GM19395 (cell line): ENCODE results near the gene ARHGEF2.
"Not testable (repeated sequence)": the region's sequence is repeated elsewhere in the genome, so short reads cannot be mapped to it uniquely, and the experiment has no call there.

Experiments
- ATAC-seq: cut with Tn5 transposase; IDR thresholded peaks from one replicate; pipeline ENCODE4 v1.9.1; 2021; ENCODE audit warnings: mild to moderate bottlenecking, moderate library complexity; ENCODE audit not compliant: unreplicated experiment

The ARHGEF2 gene

DNA sequence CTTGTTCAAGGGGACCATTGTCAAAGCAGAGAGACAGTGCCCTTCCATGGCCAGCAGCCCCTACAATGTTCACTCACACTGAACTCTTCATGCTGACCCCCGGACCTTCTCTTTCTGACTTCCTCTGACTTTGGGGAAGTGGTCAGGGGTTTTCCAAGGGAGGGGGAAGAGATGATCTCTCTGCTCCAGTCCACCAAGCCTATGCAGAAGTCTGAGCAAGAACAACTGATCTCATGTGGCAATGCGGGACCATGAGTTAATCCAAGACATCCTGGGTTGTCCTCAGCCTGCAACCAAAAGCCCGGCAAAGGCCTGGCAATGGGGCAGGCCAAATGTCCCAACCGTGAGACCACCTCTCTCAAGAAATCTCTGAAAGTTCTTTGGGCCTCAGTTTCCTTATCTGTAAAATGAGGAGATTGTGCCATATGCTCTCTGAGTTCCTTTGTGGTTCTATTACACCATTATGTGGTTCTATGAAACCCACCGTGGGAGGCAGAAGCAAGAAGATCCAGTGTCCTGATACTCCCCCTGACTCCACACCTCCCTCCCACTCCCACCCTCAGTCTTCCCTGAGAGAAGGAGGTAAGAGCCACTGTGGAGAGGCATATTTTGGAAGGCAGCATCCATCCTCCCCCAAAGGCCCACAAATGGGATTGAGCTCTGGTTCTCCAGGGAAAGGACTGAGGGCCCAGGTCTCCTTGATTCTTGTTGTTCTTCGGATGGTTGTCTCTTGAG lies 11.8 kb upstream of the ARHGEF2 start:
- ATAC-seq, result no peak

DNA sequence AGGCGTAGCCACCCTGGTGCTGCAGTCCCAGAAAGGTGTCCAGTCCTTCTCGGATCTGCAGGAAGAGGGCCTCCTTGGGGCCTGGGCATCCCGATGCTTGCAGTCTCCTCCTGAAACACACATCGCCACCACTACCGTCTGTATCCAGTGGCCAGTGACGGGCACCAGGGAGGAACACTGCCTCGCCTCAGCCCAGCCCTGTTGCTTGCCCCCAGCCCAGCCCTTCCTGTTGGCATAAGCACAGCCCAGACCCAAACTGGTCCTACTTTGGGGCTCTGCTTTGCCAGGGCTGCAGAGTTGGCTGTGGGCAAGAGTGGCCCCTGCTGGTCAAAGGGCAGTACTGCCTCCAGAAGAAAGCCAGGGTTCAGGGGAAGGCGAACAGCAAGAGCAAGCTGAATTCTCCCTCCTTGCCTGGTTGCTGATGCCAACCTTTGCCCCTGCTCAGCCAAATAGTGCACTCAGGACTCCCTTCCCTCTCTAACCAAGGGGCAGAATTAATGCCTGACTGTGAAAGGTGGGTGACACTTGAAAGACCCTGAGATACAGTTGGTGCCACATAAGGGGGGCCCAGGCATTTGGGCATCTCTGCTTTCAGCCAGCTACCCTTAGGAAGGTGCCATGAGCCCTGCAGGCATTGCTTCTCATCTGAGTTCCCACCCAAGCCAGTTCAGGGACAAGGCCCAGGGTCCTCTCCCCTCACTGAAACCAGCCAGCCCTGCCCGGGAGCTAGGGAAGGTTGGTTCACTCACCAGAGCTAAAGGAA lies 11.1 kb upstream of the ARHGEF2 start:
- ATAC-seq, result no peak

DNA sequence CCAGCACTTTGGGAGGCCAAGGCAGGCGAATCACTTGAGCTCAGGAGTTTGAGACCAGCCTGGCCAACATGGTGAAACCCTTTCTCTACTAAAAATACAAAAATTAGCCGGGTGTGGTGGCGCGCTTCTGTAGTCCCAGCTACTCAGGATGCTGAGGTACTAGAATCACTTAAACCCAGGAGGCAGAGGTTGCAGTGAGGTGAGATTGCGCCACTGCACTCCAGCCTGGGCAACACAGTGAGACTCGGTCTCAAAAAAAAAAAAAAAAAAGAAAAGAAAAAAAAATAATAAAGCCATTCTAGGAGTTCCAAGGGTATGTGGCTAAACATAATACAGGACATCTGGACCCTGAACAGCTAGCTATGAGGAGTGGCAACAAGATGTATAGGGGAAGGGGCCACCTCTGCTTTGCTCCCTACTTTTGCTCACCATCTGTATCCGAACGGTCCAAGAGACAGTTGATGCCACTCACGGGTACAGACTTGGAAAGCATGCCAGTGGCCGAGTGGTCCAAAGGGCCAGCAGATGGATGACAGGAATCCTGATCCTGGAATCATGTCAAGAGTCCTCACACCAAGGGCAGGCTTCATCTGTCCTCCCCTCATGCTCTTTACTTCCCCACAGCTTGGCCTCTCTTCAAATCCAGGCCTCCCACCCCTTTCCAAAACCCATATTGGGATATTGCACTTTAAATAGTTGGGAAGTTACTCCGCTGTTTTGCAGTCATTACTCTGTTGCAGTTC lies 6.7 kb upstream of the ARHGEF2 start:
- not testable (repeated sequence) for ATAC-seq

DNA sequence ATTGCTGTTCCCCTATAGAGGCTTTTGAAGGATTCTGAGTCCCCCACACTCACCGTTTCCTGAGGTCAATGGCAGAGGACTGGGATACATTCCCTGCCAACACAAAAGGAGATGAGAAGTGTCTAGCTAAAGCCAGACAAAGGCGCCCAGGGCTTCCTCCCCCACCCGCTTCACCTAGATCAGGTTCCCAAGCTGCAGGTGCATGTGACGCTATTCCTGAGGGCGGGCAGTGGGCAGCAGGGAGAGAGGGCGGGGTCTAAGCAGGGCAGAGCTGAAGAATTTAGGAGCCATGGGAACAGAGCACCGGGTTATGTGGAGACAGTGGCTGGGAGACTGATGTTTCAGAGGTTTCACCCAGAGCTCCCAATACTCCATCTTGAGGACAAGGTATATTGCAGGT lies 6.0 kb upstream of the ARHGEF2 start:
- no peak for ATAC-seq

DNA sequence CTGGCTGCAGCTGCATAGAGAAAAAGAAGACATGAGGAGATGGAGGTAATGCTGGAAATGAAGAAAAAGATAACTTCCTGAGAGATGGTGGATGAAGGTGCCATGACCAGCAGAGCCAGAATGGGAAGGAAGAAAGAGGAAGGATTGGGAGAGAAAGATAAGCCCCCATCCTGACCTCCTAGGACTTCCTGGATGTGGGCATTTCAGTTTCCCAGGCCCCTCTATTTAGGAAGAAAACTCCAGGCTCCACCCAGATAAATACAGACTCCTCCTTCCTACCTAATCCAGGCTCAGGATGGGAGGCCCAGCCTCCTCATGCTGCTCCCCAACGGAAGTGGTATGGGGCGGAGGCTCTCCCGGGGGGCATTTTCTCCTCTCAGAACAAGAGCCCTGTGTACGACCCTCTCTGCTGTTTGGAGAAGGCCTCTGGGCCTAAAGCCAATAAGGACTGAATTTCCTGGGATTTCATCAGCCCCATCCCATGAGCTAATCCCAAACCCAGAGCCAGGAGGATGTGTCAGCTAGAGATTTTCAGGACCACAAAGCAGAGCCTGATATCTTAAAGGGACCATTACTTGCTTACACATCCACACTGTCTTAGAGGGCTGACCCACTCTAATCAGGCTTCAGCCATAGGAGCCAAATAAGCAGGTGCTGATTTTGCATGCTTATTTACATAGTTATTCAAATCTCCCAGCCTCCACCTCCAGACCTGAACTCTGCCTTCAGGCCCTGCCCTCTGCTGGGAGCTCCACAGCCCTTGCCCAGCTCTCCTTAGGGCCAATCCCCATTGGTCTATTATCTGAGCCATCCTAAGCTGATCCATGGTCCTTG lies 5.1 kb upstream of the ARHGEF2 start:
- ATAC-seq, result no peak

DNA sequence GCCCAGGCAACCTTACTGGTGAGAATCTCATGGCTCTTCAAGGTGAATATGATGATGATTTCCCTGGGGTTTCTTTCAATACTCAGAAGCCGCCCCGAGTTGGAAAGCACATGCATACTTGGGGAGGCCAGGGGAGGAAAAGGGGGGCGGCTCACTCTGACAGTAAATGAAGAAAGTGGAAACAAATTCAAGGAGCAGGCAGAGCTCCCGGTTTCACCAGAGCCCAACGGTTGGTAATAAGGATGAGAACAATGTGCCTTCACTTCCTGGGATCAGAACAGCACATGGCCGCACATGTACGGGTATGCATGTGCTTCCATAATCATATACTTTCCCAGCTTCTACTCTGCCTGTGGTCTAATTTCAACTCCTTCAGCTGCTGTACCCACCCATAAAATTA lies 3.8 kb upstream of the ARHGEF2 start:
- no peak for ATAC-seq

DNA sequence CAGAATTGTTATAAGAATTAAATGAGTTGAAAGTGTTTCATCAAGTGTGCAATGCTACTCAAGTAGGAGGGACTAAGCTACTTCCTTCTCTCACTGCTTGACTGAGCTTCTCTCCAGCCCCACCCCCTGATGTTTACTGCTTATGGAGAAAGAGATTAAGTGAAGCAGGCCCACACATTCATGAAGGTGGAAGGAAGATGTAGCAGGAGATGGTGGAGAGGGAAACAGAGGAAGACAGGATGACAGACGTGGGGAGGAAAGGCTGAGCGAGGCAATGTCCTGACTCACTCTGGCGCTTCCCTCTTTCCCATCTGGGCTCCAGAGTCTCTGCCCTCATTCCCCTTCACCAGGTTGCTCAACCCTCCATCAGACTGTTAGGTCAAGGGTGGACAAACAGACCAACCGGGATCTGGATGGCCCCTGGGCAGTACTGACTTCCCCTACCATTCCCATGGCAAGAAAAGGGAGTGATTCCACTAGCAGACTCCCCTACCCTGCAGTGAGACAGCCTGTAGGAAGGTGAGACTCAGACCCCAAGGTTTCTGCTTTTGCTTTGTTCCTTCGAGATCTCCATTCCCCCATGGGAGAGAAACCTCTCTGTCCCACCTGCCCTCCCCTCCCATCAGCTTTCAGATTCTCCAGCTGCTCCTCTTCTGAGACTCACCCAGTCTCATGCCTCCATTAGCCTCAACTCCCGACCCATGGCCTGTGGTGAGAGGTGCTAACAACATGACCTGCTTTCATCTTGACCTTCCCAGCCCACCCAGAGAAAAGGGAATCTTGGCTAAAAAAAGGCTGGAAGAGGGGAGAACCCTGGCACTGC lies 3.1 kb upstream of the ARHGEF2 start:
- ATAC-seq, result no peak

DNA sequence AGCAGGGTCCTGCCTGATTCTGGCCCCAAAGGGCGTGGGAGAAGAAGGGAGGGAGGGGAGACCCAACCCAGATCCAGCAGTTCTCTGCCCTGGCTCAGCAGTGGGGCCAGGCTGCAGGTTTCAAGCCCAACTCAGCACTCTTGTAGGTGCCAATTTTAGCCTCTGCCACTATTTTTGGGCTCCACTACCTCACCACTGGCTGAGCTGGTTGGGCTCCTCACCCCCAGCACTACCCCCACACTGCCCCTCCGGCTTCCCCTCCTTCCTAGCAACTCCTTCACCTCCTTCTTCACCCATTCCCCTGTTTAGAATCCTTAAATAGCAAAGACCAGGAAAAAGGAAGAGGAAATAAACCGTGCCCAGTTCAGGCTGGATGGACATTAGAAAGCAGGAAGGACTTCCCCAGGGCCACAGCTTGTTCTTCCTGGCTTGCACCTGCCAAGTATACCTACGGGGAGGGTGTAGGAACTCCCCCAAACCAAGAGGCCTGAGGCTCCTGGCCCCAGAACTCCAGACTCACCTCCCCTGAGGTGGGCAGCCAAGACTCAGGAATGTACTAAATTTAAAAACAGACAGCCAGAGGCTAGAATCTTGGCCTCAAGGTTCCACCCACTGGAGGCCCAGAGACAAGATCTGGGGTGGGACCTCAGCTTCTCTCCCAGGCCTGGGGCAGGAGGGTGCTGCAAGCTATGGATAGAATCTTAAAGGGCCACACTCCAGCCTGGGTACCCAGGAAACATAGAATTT lies 1.4 kb upstream of the ARHGEF2 start:
- no peak for ATAC-seq

DNA sequence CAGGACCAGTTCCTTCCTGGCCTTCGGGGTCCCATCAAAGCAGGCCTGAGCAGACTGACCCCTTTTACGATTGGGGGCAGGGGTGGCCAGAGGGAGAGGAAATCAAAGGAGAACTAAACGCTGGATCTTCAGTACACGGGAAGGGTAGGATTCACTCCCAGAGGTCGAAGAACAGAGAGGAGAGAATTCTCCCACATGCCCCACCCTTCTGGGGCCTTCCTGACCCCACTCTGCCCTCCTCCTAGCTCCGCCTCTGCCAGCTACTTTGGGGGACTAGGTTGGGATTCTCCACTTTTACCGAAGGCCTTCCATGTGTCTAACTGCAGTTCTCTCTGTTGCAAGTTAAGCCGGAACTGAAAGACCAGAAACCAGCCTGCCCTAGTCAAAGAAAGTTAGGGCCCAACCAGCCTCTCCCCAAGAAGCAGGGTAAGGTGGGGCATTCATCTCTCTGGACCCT lies 654 bp upstream of the ARHGEF2 start:
- no peak for ATAC-seq

DNA sequence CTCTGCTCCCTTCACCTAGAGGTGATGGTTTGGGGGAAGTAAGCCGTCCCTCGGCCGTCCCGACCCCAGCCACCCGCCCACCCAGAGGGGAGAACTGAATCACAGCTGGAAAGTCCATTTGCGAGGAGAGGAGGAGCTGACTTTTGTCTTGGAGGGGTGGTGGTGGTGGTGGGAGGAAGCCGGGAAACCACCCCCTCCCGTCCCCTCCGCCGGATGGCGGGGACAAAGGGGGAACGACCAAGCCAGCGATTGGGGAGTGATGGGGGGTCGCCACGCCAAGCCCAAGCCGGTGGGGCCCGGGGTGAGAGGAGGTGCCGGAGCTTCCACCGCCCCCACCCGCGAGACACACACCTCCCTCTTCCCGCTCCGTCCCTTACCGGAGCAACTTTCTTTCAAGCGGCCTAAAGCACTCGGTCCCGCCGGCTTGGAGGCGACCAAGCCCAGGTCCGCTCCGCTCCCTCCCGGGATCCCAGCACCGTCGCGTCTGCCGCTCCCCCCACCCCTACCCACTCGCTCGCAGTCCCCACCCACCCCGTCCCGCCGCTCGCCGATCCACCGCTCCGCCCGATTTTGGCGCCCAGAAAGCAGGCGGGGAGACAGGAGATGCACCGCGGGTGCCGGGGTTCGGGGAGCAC lies 540 bp downstream of the ARHGEF2 start:
- ATAC-seq, result no peak

DNA sequence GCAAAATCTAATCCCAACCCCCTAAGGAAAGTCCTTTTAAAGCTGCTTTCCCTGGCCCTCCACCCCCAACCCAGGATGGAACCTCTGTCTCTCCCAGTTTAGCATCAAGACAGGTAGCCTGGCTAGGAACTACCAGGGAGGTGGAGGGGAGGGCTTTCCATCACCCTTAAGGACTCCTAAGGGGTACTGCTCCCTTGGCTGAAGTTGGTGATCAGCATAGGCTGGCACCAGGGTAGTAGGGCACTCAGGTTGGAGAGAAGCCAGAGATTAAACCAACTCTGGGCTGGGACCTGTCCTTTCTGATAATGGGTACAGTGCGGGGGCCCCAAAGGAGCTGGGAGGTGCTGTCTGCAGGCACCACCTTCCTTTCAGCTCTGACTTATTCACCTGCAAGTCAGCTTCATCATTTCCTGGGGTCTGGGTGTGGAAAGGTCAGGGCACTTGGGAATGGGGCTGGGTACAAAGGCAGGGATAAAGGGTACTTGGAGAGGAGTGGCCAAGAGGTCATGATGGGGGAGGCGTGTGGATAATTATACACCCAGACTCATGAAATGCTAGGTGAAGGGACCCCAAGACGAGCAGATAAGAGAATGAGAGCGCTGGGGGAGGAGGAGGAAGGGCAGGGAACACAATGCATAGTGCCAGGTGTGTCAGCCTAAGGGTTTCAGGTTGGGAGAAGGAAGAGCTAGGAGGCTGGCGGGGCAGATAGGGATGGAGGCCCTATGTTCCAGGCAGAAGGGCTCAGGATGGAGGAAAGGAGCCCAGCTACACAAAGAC lies 1.2 kb downstream of the ARHGEF2 start:
- no peak for ATAC-seq

DNA sequence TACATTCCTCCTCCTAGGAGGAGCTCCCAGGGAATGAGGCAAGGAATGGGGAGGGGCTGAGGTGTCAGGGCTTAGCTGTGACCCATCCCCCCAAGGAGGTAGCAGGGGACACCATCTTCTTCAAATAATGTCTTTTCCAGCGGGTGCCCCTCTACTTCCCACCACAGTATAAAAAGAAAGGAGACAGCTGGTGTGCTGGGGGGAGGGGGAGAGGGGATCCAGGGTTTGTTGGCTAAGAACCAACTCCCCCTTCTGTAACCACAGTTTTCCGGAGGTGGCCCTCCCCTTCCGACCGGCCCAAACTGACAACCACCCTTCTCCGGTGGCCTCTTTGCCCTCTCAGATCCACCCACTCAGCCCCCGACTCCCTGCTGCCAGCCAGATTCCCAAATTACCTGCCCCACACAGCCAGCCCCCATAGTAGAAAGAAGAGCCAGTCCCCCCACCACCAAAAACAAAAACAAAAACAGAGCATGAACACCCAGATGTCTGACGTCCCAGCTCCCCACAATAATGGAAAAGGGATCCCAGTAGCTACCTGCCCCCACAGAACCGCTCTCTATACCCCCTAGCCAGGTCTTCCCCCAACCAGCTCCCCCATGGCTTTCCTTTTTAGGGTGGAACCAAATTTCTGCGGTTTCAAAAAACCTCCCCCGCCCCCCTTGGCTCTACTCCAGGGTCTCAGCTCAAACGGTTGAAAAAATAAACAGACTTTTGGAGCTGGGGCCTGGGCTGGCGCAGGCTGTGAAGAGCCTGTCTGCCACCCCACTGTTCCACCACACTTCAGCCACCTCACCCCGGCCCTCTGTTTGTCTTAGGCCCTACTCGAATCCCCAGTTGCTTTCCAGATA lies 2.1 kb downstream of the ARHGEF2 start:
- no peak for ATAC-seq

DNA sequence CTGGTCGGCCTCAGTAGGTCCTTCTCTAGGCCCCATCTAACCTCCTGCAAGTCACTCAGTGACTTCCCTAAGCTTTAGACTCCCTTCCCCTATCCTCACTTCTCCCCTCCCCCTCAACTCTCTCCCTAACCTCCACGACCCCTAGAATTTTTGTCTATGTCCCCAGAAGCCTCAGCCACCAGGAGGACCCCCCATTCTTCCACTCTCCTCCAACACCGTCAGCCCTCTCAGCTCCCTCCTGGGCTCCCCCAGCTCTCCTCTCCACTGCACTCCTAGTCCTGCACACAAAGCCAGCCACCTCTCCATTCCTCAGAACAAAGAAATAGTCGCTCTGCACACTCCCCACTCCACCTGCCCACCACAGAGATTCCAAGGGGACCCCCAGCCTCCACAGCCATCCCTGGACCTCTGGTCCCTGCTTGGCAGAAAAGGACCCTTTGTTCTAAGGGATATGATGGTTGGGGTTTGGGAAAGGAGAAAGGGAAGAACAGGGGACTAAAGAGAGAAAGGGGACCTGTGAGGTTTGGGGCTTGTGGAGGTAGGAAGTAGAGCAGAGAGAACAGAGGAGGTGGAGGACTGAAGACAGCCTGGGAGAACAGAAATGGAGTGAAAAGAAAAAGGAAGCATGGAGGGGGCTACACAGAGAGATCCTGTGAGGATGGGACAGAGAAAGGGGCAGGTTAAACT lies 2.8 kb downstream of the ARHGEF2 start:
- no peak for ATAC-seq

DNA sequence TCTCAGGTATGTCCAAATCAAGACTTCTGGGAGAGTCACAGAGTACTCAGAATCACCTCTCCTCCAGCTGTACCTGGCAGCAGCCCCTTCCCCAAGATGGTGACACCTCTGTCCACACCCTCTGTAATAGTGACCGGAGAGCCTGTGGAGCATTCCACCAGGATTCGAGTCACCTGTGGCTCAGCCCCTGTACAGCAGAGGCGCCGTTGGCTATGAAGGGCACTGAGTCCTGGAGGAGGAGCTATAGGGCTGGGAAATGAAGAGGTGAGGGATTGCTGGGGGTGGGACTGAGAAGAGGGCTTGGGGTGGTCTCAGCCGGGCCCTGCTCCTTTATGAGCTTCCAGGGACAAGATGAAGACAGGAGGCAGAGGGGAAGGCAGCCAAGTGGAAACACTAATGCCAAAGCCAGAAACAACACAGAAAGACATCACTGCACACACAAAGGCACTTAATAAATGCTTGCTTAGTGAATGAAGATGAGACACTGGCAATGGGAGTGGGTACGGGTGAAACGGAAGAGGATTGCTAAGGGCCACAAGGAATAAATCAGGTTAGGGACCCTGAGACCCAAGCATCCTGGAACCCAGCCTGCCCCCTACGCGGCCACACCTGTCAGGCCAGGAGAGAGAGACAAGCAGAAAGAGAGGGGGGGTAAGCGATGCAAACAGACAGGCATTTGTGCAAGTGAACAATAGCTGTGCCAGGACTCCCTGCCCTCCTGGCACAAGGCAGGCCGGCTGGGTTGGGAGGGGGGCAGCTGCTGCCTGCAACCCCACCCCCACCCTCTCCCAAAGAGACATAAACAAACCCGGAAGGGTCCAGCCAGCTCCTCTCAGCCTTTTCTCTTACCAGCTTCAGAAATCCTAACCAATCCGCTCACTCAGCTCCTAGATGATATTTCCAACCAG lies 3.9 kb downstream of the ARHGEF2 start:
- ATAC-seq, result no peak

DNA sequence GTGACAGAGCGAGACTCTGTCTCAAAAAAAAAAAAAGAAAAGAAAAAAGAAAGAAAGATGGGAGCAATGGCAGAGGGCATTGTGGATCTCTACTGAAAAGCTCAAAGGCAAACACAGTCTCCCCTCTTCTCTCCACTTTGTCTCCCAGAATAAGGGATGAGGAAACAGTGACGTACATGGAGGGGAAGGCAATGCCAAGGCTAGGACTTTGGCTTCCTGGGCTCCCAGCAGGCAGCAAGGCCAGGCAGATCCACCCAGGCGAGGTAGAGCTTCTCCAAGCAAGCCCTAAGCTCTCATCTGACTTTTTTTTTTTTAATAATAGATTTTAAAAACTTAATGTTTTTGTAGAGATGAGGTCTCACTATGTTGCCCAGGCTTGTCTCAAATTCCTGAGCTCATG lies 4.6 kb downstream of the ARHGEF2 start:
- no peak for ATAC-seq
